Measurements from ENCODE around the gene MAGOH. TPM values are rescaled to one million over a fixed set of nuclear protein-coding genes. Genes with fewer than 3 reads are reported as not detected.

Gene MAGOH
- total and polyA plus RNA-seq, 4 donors: 16.4 to 32.5 (median 26.5) TPM

GRCh38 chr1:53271446-53272090 is 33.2 kb upstream of the MAGOH start:
- H3K36me3 ChIP-seq (ENCODE audit: control insufficient read depth in 4 of 4, insufficient read depth in 3 of 4, low read depth in 1 of 4, low read length in 3 of 4): no peaks in the 10 kb centered on the region
- no peak for DNase-seq (ENCODE audit: low spot score)

DNA sequence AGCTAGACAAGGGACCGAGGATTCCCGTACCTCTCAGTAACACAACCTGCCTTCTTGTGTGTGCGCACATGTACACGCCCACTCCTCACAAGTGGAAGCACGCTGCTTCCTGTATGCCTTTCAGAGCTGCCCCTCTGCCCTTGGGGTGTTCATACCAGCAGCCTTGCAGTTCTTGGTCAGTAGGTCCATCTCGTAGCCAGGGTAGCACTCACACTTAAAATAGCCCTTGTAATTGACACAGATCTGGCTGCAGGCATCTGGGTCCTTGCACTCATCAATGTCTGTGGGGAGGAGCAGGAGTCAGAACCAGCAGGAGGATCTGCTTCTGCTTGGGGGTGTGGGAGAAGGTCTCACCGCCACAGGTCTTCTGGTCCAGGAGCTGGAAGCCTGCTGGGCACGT is 32.6 kb upstream of the MAGOH start:
- WGBS: 93% methylated on average over 8 of the region's 8 CpGs
- Histone ChIP-seq H3K27ac (ENCODE audit: low read depth in 1 of 2, low read length in 2 of 2) (no peak overlapping the region), H3K27me3 (ENCODE audit: control insufficient read depth in 4 of 4, insufficient read depth in 4 of 4, low read length in 3 of 4) (no peaks in the 10 kb centered on the region), H3K4me1 (ENCODE audit: control insufficient read depth in 4 of 4, insufficient read depth in 4 of 4, low read length in 3 of 4) (no peaks in the 10 kb centered on the region), H3K36me3 (ENCODE audit: control insufficient read depth in 4 of 4, insufficient read depth in 3 of 4, low read depth in 1 of 4, low read length in 3 of 4) (no peaks in the 10 kb centered on the region), H3K4me3 (ENCODE audit: low read depth in 1 of 3, low read length in 3 of 3) (no peak overlapping the region), H3K9me3 (ENCODE audit: control insufficient read depth in 4 of 4, low read length in 3 of 4) (no peaks in the 10 kb centered on the region), H3K9ac (ENCODE audit: low read depth in 1 of 2, low read length in 2 of 2) (no peak overlapping the region)
- TF ChIP-seq NR2F2 (IDR thresholded peaks at IDR 0.05) (no peak), HNF4G (IDR thresholded peaks at IDR 0.05) (no peak), GABPA (IDR thresholded peaks at IDR 0.05 in 1 of 2, conservative IDR thresholded peaks at IDR 0.05 in 1 of 2) (no peak), SP1 (IDR thresholded peaks at IDR 0.05) (no peak), TAF1 (conservative IDR thresholded peaks at IDR 0.05) (no peak), RAD21 (IDR thresholded peaks at IDR 0.05) (no peak), JUND (IDR thresholded peaks at IDR 0.05) (no peak), ZBTB33 (IDR thresholded peaks at IDR 0.05) (no peak), REST (IDR thresholded peaks at IDR 0.05) (no peak), RXRA (IDR thresholded peaks at IDR 0.05) (no peak), FOXA2 (IDR thresholded peaks at IDR 0.05) (no peak)
- TF ChIP-seq, protein P1, sequence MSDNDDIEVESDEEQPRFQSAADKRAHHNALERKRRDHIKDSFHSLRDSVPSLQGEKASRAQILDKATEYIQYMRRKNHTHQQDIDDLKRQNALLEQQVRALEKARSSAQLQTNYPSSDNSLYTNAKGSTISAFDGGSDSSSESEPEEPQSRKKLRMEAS (IDR thresholded peaks at IDR 0.05): no peak
- DNase-seq (ENCODE audit: low spot score): no peak

More at GRCh38 chr1:53271446-53272090, 33.2 kb upstream of the MAGOH start:
- no peak for TF ChIP-seq SP1 (IDR thresholded peaks at IDR 0.05)
- Histone ChIP-seq H3K4me3 (ENCODE audit: low read depth in 1 of 3, low read length in 3 of 3) (no peak overlapping the region), H3K9me3 (ENCODE audit: control insufficient read depth in 4 of 4, low read length in 3 of 4) (no peaks in the 10 kb centered on the region), H3K27ac (ENCODE audit: low read depth in 1 of 2, low read length in 2 of 2) (no peak overlapping the region), H3K9ac (ENCODE audit: low read depth in 1 of 2, low read length in 2 of 2) (no peak overlapping the region), H3K27me3 (ENCODE audit: control insufficient read depth in 4 of 4, insufficient read depth in 4 of 4, low read length in 3 of 4) (no peaks in the 10 kb centered on the region), H3K4me1 (ENCODE audit: control insufficient read depth in 4 of 4, insufficient read depth in 4 of 4, low read length in 3 of 4) (no peaks in the 10 kb centered on the region)
- 96% methylated on average over 5 of the region's 5 CpGs for WGBS

GRCh38 chr1:53270107-53270506 is 31.8 kb upstream of the MAGOH start:
- Histone ChIP-seq H3K36me3 (ENCODE audit: control insufficient read depth in 4 of 4, insufficient read depth in 3 of 4, low read depth in 1 of 4, low read length in 3 of 4) (no peaks in the 10 kb centered on the region), H3K4me3 (ENCODE audit: low read depth in 1 of 3, low read length in 3 of 3) (no peak overlapping the region), H3K9me3 (ENCODE audit: control insufficient read depth in 4 of 4, low read length in 3 of 4) (no peaks in the 10 kb centered on the region), H3K4me1 (ENCODE audit: control insufficient read depth in 4 of 4, insufficient read depth in 4 of 4, low read length in 3 of 4) (no peaks in the 10 kb centered on the region), H3K27me3 (ENCODE audit: control insufficient read depth in 4 of 4, insufficient read depth in 4 of 4, low read length in 3 of 4) (no peaks in the 10 kb centered on the region), H3K9ac (ENCODE audit: low read depth in 1 of 2, low read length in 2 of 2) (no peak overlapping the region), H3K27ac (ENCODE audit: low read depth in 1 of 2, low read length in 2 of 2) (no peak overlapping the region)
- WGBS: 66% methylated on average over 1 of the region's 1 CpG
- no peak for TF ChIP-seq ATF3 (IDR thresholded peaks at IDR 0.05)
- no peak for TF ChIP-seq RXRA (IDR thresholded peaks at IDR 0.05)
- TF ChIP-seq, protein P1 (IDR thresholded peaks at IDR 0.05): no peak
- TF ChIP-seq SP1 (IDR thresholded peaks at IDR 0.05): no peak
- TF ChIP-seq REST (IDR thresholded peaks at IDR 0.05): no peak
- TF ChIP-seq RAD21 (IDR thresholded peaks at IDR 0.05): no peak
- TF ChIP-seq EGR1 (IDR thresholded peaks at IDR 0.05; ENCODE audit: low read depth in 2 of 2): no peak
- TF ChIP-seq JUND (IDR thresholded peaks at IDR 0.05): no peak
- TF ChIP-seq HNF4G (IDR thresholded peaks at IDR 0.05): no peak
- TF ChIP-seq ZBTB33 (IDR thresholded peaks at IDR 0.05): no peak
- DNase-seq (ENCODE audit: low spot score): no peak
